Heart left ventricle (tissue), 13 donors: ENCODE results near the gene ZNF441.

ENCODE experiments used
- CTCF ChIP-seq, 12 donors: fragments of 200-600 bp; sonication (generic) in 4 of 12; IDR thresholded peaks; one replicate each; pipeline versions ENCODE4 v1.5.0 to v1.8.0; 2018 to 2022; ENCODE audit warnings: antibody characterized with exemption in 12 of 12, mild to moderate bottlenecking in 5 of 12
- POLR2A ChIP-seq, 2 donors: fragments of 450-650 bp; IDR thresholded peaks; one replicate each; pipeline ENCODE4 v1.6.1; 2017; ENCODE audit warnings: antibody characterized with exemption in 2 of 2, mild to moderate bottlenecking in 2 of 2, moderate library complexity in 2 of 2
- donor health status: ischemic (EF 13 %, LVEDD 7.1; RV severe dilation, severe dysfunction).
- donor health status: DM: no; HTN: yes; CAD: no.
- donor health status: DM: no; HTN: no; CAD: no.
- donor health status: ischemic (EF 25% LVEDD 6.9; RV normal size, moderate dysfunction).
- donor health status: ischemic (EF 25% LVEDD 5.7; RV mildly dilated, moderate dysfunction).
- donor health status: ischemic (EF 35%, LVEDD 5.7; RV mildly dilated, moderate dysfunction).
- donor health status: nonischemic (EF 11% LVEDD 7.7; RV severe dilation, severe dysfunction).
- donor health status: DM: yes; HTN: yes; CAD: no.
- donor health status: PGD.
- donor health status: ischemic (EF 29% LVEDD 5.4; RV normal size, mild dysfunction).
- donor health status: nonischemic (EF 23%, LVEDD 6.1; RV moderate dilation, normal function).

GRCh38 chr19:11735375-11735774 is 31.4 kb upstream of the ZNF441 start:
- TF ChIP-seq CTCF (IDR thresholded peaks at IDR 0.05) (no peak), POLR2A (IDR thresholded peaks at IDR 0.05) (no peak)
